Natural killer cell (primary cell): ENCODE data around the gene DIAPH1. TPM values are rescaled to one million over a fixed set of nuclear protein-coding genes. Genes with fewer than 3 reads are reported as not detected.

Source experiments
- ATAC-seq, 3 donors: fragments of 150-1000 bp in 2 of 3; fragments of 200-7000 bp in 1 of 3; cut with Tn5 transposase; 1 replicate in 1 of 3; 2 replicates in 2 of 3; pipeline ENCODE4 v1.10.0; 2021; ENCODE audit warnings: mild to moderate bottlenecking in 2 of 3, moderate library complexity in 2 of 3
- DNase-seq, 2 donors: peaks; one replicate each; pipeline versions ENCODE4 v3.0.0 to v3.0.0-alpha.2; 2013 to 2021; ENCODE audit warnings: mixed read lengths in 1 of 2
- H3K27ac ChIP-seq: one replicate; pipeline ENCODE4 v1.5.1; 2013; ENCODE audit warnings: mild to moderate bottlenecking, low read length
- H3K27me3 ChIP-seq: one replicate; pipeline ENCODE4 v1.6.1; 2013; ENCODE audit warnings: low read length; ENCODE audit not compliant: control insufficient read depth, insufficient read depth
- H3K36me3 ChIP-seq: one replicate; pipeline ENCODE4 v1.6.1; 2013; ENCODE audit warnings: low read length; ENCODE audit not compliant: control insufficient read depth, insufficient read depth
- H3K4me1 ChIP-seq: one replicate; pipeline ENCODE4 v1.6.1; 2013; ENCODE audit warnings: low read length; ENCODE audit not compliant: control insufficient read depth, insufficient read depth
- H3K4me3 ChIP-seq: one replicate; pipeline ENCODE4 v1.5.1; 2013; ENCODE audit warnings: low read length
- H3K9me3 ChIP-seq: one replicate; pipeline ENCODE4 v1.6.1; 2013; ENCODE audit warnings: low read length; ENCODE audit not compliant: control insufficient read depth, insufficient read depth
- H3K27ac Mint-ChIP-seq, 2 donors: one replicate each; pipeline ENCODE4 v1.8.0; 2022; ENCODE audit warnings: mild to moderate bottlenecking in 2 of 2, mixed read lengths in 2 of 2, moderate library complexity in 1 of 2
- H3K27me3 Mint-ChIP-seq, 2 donors: one replicate each; pipeline ENCODE4 v1.8.0; 2022; ENCODE audit warnings: low read depth in 2 of 2, mixed read lengths in 2 of 2
- H3K36me3 Mint-ChIP-seq: one replicate; pipeline ENCODE4 v1.8.0; 2022; ENCODE audit warnings: mixed read lengths
- H3K4me1 Mint-ChIP-seq, 2 donors: one replicate each; pipeline ENCODE4 v1.8.0; 2022; ENCODE audit warnings: mixed read lengths in 2 of 2
- H3K4me3 Mint-ChIP-seq: one replicate; pipeline ENCODE4 v1.8.0; 2022; ENCODE audit warnings: mild to moderate bottlenecking, moderate library complexity, mixed read lengths
- H3K9me3 Mint-ChIP-seq, 2 donors: one replicate each; pipeline ENCODE4 v1.8.0; 2022; ENCODE audit warnings: mixed read lengths in 2 of 2
- WGBS: methylation state at CpG from one replicate; pipeline ENCODE4 v1.1.7; 2013; ENCODE audit warnings: missing lambda C conversion rate; ENCODE audit not compliant: insufficient coverage; 5-methylcytosine and 5-hydroxymethylcytosine counted together
- intact Hi-C: fragments of 100-400 bp; cut with micrococcal nuclease; formaldehyde crosslinking; loops from one replicate; pipeline ENCODE4 v1.14.2; 2022
- total RNA-seq, 4 donors: library from RNA; stranded (reverse); fragments of 120-200 nt in 1 of 4; gene quantifications; one replicate each; pipeline versions ENCODE4 v1.2.3 to v1.2.4, GENCODE V29; 2013 to 2022
- TF ChIP-seq, protein P1 (sequence below): fragments of 200-600 bp; IDR thresholded peaks from one replicate; pipeline ENCODE4 v1.8.0; 2022; ENCODE audit warnings: antibody characterized with exemption

DIAPH1 gene
- total RNA-seq, 3 donors from 2014 or later (not counting 1 experiment from before 2014, with no cell fraction given) = 410 to 456 (median 419) TPM

DNA sequence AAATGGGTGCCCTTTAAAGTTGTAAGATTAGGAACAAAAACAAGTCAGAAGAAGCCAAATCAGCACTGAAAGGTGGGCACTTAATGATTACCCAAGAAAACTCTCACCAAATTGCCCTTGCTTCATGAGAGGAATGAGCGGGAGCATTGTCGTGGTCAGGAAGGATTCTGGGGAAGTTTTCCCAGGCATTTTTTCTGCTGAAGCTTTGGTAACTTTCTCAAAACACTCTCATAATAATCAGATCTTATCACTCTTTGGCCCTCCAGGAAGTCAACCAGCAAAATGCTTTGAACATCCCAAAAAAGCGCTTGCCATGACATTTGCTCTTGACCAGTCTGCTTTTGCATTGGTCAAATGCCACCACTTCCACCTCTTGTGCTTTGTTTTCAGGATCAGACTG is 153.4 kb downstream of the DIAPH1 start:
- no peaks in the 10 kb centered on the region for H3K9me3 ChIP-seq
- Mint-ChIP-seq H3K4me3 (no peak overlapping the region), H3K36me3 (no peaks in the 10 kb centered on the region), H3K9me3 (no peaks in the 10 kb centered on the region), H3K27ac (no peak overlapping the region), H3K27me3 (peaks cover 0 to 9% of the 10 kb centered on the region in 2 donors), H3K4me1 (no peaks in the 10 kb centered on the region)
- H3K36me3 ChIP-seq = no peaks in the 10 kb centered on the region
- intact Hi-C loops = no loop called here
- H3K4me3 ChIP-seq = no peak overlapping the region
- no peak for DNase-seq
- no peaks in the 10 kb centered on the region for H3K4me1 ChIP-seq
- no peak for ATAC-seq
- 97% methylated on average over 3 of the region's 3 CpGs for WGBS
- no peaks in the 10 kb centered on the region for H3K27me3 ChIP-seq
- TF ChIP-seq, protein P1, sequence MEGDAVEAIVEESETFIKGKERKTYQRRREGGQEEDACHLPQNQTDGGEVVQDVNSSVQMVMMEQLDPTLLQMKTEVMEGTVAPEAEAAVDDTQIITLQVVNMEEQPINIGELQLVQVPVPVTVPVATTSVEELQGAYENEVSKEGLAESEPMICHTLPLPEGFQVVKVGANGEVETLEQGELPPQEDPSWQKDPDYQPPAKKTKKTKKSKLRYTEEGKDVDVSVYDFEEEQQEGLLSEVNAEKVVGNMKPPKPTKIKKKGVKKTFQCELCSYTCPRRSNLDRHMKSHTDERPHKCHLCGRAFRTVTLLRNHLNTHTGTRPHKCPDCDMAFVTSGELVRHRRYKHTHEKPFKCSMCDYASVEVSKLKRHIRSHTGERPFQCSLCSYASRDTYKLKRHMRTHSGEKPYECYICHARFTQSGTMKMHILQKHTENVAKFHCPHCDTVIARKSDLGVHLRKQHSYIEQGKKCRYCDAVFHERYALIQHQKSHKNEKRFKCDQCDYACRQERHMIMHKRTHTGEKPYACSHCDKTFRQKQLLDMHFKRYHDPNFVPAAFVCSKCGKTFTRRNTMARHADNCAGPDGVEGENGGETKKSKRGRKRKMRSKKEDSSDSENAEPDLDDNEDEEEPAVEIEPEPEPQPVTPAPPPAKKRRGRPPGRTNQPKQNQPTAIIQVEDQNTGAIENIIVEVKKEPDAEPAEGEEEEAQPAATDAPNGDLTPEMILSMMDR = no peak
- H3K27ac ChIP-seq = no peak overlapping the region

Other genes starting within 250 kb of the DIAPH1 start
- gene PCDHGB3, start 248.8 kb downstream of the DIAPH1 start, total RNA-seq = under 1 TPM in 2 of 3 donors, not detected in 1; 0.52 to 0.68 TPM
- under 1 TPM; 0.20 to 0.75 (median 0.21) TPM for gene PCDHGA6, start 245.1 kb downstream of the DIAPH1 start, total RNA-seq
- under 1 TPM in 2 of 3 donors, not detected in 1; 0.26 to 0.68 TPM for gene PCDHGA7, start 236.3 kb downstream of the DIAPH1 start, total RNA-seq
- under 1 TPM in 2 of 3 donors, not detected in 1; 0.31 to 0.40 TPM for gene PCDHGB4, start 231.3 kb downstream of the DIAPH1 start, total RNA-seq
- under 1 TPM; 0.07 to 0.28 (median 0.09) TPM for gene PCDHGA8, start 226.4 kb downstream of the DIAPH1 start, total RNA-seq
- 1 to 10 TPM; 1.3 to 4.2 (median 3.1) TPM for gene PCDHGB5, start 221.1 kb downstream of the DIAPH1 start, total RNA-seq
- 1 to 10 TPM in 2 of 3 donors, under 1 TPM in 1; 0.61 to 1.7 (median 1.0) TPM for gene PCDHGA9, start 216.2 kb downstream of the DIAPH1 start, total RNA-seq
- gene PCDHGB6, start 211.0 kb downstream of the DIAPH1 start, total RNA-seq = 1 to 10 TPM; 2.1 to 5.9 (median 2.9) TPM
- 1 to 10 TPM in 2 of 3 donors, under 1 TPM in 1; 0.61 to 2.6 (median 2.1) TPM for gene PCDHGA10, start 206.0 kb downstream of the DIAPH1 start, total RNA-seq
- gene PCDHGB7, start 201.3 kb downstream of the DIAPH1 start, total RNA-seq = 1 to 10 TPM in 2 of 3 donors, under 1 TPM in 1; 0.68 to 1.6 (median 1.2) TPM
- gene PCDHGA11, start 197.9 kb downstream of the DIAPH1 start, total RNA-seq = 1 to 10 TPM in 1 of 3 donors, under 1 TPM in 2; 0.40 to 1.2 (median 0.83) TPM
- 1 to 10 TPM in 1 of 3 donors, under 1 TPM in 2; 0.35 to 1.1 (median 0.75) TPM for gene PCDHGA12, start 188.5 kb downstream of the DIAPH1 start, total RNA-seq
- gene PCDHGC3, start 143.0 kb downstream of the DIAPH1 start, total RNA-seq = 1 to 10 TPM in 1 of 3 donors, under 1 TPM in 2; 0.68 to 1.5 (median 0.75) TPM
- gene PCDHGC4, start 134.0 kb downstream of the DIAPH1 start, total RNA-seq = under 1 TPM; 0.31 to 0.84 (median 0.45) TPM
- gene PCDHGC5, start 129.9 kb downstream of the DIAPH1 start, total RNA-seq = under 1 TPM; 0.31 to 0.97 (median 0.50) TPM
- gene HDAC3, start 17.8 kb upstream of the DIAPH1 start, total RNA-seq = 10 to 100 TPM; 66.0 to 85.7 (median 74.7) TPM
- gene RELL2, start 18.0 kb upstream of the DIAPH1 start, total RNA-seq = 1 to 10 TPM; 5.7 to 6.6 (median 6.1) TPM
- gene FCHSD1, start 32.4 kb upstream of the DIAPH1 start, total RNA-seq = 100 to 1,000 TPM; 134 to 155 (median 147) TPM
- gene ARAP3, start 63.2 kb upstream of the DIAPH1 start, total RNA-seq = 10 to 100 TPM; 13.9 to 25.2 (median 19.6) TPM